Effector CD8-positive, alpha-beta T cell (primary cell): Measurements from ENCODE around the gene SPATA6.

Experiments used
- DNase-seq: peaks from one replicate; lab custom pipeline; 2025; lab: John Stamatoyannopoulos, UW

The SPATA6 gene

DNA sequence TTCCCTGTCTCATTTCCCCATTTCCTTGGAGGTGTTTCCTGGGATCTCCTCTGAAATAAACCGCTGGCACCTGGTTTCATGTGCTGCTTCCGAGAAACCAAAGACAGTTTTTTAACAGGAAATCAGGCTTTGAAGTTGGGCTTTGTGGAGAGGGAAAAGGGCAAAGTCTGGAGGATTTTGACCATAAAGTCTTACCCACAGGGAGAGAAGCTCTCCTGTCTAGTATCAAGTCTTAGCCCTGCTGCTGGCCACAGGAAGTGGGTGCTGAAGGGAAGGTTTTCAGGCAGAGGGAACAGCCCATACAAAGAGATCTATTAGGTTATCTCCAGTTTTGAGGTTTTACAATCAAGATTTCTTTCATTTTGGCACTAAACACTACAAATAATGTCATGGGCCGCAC lies 220.2 kb downstream of the SPATA6 start:
- DNase-seq = no peak

DNA sequence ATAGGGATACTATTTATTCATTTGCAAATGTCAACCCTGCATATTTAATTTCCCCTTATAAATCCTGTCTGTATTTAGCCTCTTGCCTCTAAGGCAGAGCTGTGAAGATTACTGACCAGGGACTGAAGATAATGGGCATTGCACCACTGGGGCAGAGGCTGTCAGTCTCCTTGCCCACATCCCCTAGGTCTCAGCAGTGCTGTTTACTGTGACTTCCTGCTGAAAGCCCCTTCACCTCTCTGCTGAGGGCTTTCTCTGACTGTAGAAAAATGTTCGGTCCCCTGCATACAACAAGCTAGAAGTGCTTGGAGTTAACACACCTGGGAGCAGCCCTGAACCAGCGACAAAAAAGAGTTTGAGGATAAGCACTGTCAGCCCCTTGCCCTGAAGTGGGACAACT lies 220.7 kb downstream of the SPATA6 start:
- no peak for DNase-seq

DNA sequence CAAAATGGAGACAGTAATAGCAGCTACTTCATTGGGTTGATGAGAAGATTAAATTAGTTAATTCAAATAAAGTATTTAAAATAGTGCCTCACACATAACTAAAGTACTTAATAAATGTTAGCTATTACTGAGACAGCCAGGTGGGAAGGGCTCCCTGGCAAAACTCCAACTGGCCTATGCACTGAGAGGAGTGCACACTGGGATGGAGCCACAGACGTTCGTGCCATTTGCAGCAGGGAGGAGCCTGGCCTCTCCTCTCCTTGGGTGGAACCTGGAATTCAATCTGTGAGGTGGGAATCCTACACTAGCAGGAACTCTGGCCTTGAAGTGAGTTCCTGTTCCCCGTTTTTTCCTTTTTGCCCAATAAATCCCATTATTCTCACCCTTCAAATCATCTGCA lies 221.4 kb downstream of the SPATA6 start:
- DNase-seq = no peak

DNA sequence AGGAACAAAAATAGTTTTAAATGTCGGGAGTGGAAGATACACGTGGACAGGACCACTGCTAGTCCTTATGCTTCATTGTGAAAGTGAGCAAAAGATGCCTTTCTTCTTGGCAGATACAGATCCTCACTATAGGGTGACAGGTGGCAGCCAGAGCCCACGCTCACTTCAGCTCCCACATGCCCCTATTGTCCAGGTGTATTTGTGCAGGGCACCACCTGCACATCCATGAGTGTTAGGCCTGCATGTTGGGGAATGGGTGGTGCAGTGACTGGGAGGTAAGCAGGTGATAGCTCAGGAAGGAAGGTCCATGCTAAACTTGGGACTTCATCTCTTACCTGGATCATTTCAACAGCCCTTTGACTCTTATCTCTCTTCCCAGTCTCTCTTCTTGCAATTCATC lies 222.1 kb downstream of the SPATA6 start:
- DNase-seq = no peak

DNA sequence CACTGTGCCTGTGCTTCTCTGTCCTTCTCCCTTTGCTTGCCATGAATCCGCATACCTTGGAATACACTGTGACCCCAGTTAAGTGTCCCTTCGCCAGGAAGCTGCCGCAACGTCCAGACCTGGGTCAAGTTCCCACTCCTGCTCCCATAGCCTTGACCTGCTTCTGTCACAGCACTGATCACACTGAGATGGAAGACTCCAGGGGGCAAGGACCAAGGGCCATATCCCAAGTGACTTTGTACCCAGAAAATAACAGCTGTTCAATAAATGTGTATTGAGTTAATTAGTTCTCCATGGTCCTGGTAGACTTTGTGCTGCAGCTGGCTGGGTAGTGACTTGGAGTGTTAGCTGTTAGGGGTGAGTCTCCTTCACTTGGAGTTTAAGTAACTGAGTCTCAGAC lies 223.6 kb downstream of the SPATA6 start:
- no peak for DNase-seq

DNA sequence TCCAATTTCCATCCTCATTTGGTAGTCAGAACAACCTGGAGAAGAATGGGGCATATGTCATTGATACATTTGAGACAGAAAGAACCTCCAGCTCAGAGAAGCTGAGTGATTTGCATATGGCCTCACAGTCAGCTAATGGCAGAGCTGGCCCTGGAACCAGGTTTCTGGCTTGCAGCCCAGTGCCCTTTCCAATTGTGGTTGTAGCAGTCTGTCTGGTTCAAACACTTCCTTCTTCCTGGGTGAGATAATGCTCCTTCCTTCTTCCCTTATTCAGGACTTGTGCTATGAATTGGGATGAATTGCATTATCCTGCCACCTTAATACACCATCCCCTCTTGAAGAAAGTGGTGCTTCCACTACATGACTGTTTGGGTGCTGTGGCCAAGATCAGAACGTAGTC lies 225.3 kb downstream of the SPATA6 start:
- DNase-seq = no peak
